CD4-positive, alpha-beta T cell (primary cell): ENCODE data around the gene VTA1. TPM values are rescaled to one million over a fixed set of nuclear protein-coding genes. Genes with fewer than 3 reads are reported as not detected.

Experiments
- ATAC-seq: fragments of 200-7000 bp; cut with Tn5 transposase; one replicate; pipeline ENCODE4 v1.10.0; 2022; ENCODE audit warnings: mild to moderate bottlenecking; ENCODE audit not compliant: poor library complexity
- CTCF ChIA-PET: fragments of 350-600 bp; sonication (Branson Sonifier 250); formaldehyde crosslinking; loops from one replicate; lab custom pipeline; 2021; ENCODE audit warnings: antibody characterized with exemption, inconsistent platforms; lab: Charles Lee
- POLR2A ChIA-PET: fragments of 350-600 bp; sonication (Branson Sonifier 250); formaldehyde crosslinking; loops from one replicate; lab custom pipeline; 2021; ENCODE audit warnings: antibody characterized with exemption, inconsistent platforms; lab: Charles Lee
- DNase-seq, 14 experiments: peaks; one replicate each; pipeline ENCODE4 v3.0.0-alpha.2; 2013 to 2020; ENCODE audit warnings: mixed read lengths in 2 of 14
- H3K27ac ChIP-seq, 2 donors: one replicate each; pipeline versions ENCODE4 v1.5.1 to v1.7.0; 2013; ENCODE audit warnings: low read length in 2 of 2, low read depth in 1 of 2, mild to moderate bottlenecking in 1 of 2
- H3K27me3 ChIP-seq, 2 experiments: 1 replicate in 1 of 2; 2 replicates in 1 of 2; pipeline versions ENCODE4 v1.6.1 to v1.7.0; 2013; ENCODE audit warnings: low read length in 2 of 2, control low read depth in 1 of 2, mild to moderate bottlenecking in 1 of 2, moderate library complexity in 1 of 2; ENCODE audit not compliant: insufficient read depth in 2 of 2, control insufficient read depth in 1 of 2
- H3K36me3 ChIP-seq: one replicate; pipeline ENCODE4 v1.6.1; 2013; ENCODE audit warnings: low read length, control low read depth; ENCODE audit not compliant: insufficient read depth
- H3K4me1 ChIP-seq: one replicate; pipeline ENCODE4 v1.6.1; 2013; ENCODE audit warnings: low read length, control low read depth; ENCODE audit not compliant: insufficient read depth
- H3K4me3 ChIP-seq: one replicate; pipeline ENCODE4 v1.5.1; 2013; ENCODE audit warnings: mild to moderate bottlenecking, low read length, moderate library complexity
- H3K9me3 ChIP-seq, 2 experiments: 1 replicate in 1 of 2; 2 replicates in 1 of 2; pipeline versions ENCODE4 v1.6.1 to v1.7.0; 2013; ENCODE audit warnings: low read length in 2 of 2, mild to moderate bottlenecking in 2 of 2, control low read depth in 1 of 2, moderate library complexity in 1 of 2; ENCODE audit not compliant: control insufficient read depth in 1 of 2, insufficient read depth in 1 of 2
- H3K27ac Mint-ChIP-seq: one replicate; pipeline ENCODE4 v1.8.0; 2020; ENCODE audit warnings: mixed read lengths
- H3K27me3 Mint-ChIP-seq: one replicate; pipeline ENCODE4 v1.8.0; 2021; ENCODE audit warnings: mixed read lengths
- H3K36me3 Mint-ChIP-seq: one replicate; pipeline ENCODE4 v1.8.0; 2021; ENCODE audit warnings: low read depth, mixed read lengths
- H3K4me1 Mint-ChIP-seq: one replicate; pipeline ENCODE4 v1.8.0; 2021; ENCODE audit warnings: low read depth, mixed read lengths
- H3K4me3 Mint-ChIP-seq: one replicate; pipeline ENCODE4 v1.8.0; 2020; ENCODE audit warnings: mild to moderate bottlenecking, mixed read lengths
- H3K9me3 Mint-ChIP-seq: one replicate; pipeline ENCODE4 v1.8.0; 2020; ENCODE audit warnings: mixed read lengths
- intact Hi-C, 2 experiments: fragments of 100-400 bp; cut with DNase I in 1 of 2; cut with micrococcal nuclease in 1 of 2; formaldehyde crosslinking; loops; one replicate each; pipeline versions ENCODE4 v1.15.1 to v1.9.0; 2023 to 2025; cut with DNase I, micrococcal nuclease
- total RNA-seq, 174 experiments: library from RNA in 2 of 174; stranded (reverse) in 2 of 174; gene quantifications; one replicate each; pipeline ENCODE4 v1.2.3 and lab custom pipeline; 2021 to 2026
- TF ChIP-seq, protein P1 (sequence below): fragments of 200-600 bp; IDR thresholded peaks from one replicate; pipeline ENCODE4 v1.8.0; 2022; ENCODE audit warnings: antibody characterized with exemption, mild to moderate bottlenecking

Gene VTA1
- total RNA-seq, 2 experiments from 2014 or later, result 13.5 to 18.0 TPM

GRCh38 chr6:142153196-142153595, 6.1 kb downstream of the VTA1 start:
- H3K36me3 ChIP-seq, result peaks cover 6% of the 10 kb centered on the region
- peaks cover 32% of the 10 kb centered on the region for H3K36me3 Mint-ChIP-seq
- H3K27me3 Mint-ChIP-seq, result no peaks in the 10 kb centered on the region
- TF ChIP-seq, protein P1, sequence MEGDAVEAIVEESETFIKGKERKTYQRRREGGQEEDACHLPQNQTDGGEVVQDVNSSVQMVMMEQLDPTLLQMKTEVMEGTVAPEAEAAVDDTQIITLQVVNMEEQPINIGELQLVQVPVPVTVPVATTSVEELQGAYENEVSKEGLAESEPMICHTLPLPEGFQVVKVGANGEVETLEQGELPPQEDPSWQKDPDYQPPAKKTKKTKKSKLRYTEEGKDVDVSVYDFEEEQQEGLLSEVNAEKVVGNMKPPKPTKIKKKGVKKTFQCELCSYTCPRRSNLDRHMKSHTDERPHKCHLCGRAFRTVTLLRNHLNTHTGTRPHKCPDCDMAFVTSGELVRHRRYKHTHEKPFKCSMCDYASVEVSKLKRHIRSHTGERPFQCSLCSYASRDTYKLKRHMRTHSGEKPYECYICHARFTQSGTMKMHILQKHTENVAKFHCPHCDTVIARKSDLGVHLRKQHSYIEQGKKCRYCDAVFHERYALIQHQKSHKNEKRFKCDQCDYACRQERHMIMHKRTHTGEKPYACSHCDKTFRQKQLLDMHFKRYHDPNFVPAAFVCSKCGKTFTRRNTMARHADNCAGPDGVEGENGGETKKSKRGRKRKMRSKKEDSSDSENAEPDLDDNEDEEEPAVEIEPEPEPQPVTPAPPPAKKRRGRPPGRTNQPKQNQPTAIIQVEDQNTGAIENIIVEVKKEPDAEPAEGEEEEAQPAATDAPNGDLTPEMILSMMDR, result no peak
- POLR2A ChIA-PET, result no interaction called here
- H3K4me3 Mint-ChIP-seq, result peak overlapping the region; percentile 6
- intact Hi-C loops, result loop anchor here (5.0 to 10.0 kb wide), 2 partner anchors 234 to 412 kb away; no protein-coding TSS in a partner anchor
- ATAC-seq (no peak), DNase-seq (no peak)
- H3K27ac Mint-ChIP-seq, result peak overlapping the region; percentile 34
- no peak overlapping the region for H3K27ac ChIP-seq
- H3K9me3 ChIP-seq, result no peaks in the 10 kb centered on the region
- peaks cover 77% of the 10 kb centered on the region for H3K4me1 Mint-ChIP-seq
- H3K9me3 Mint-ChIP-seq, result no peaks in the 10 kb centered on the region
- H3K4me3 ChIP-seq, result no peak overlapping the region
- CTCF ChIA-PET, result no interaction called here
- H3K27me3 ChIP-seq, result no peaks in the 10 kb centered on the region
- H3K4me1 ChIP-seq, result peaks cover 6% of the 10 kb centered on the region

DNA sequence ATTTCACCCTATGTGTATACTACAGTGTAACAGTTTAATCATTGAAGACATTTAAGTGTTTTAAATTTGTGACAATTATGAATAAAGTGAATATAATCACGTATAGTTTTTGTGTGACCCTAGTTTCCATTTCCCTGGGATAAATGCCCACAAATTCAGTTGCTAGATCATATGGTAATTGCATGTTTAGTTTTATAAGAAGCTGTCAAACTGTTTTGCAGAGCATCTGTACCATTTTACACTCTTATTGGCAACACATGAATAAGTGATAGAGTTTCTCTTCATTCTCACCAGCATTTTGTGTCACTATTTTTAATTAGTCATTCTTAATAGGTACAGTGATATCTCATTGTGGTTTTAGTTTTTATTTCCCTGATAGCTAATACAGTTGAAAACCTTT, 7.3 kb downstream of the VTA1 start:
- Mint-ChIP-seq H3K36me3 (peaks cover 26% of the 10 kb centered on the region), H3K27me3 (no peaks in the 10 kb centered on the region), H3K4me1 (peaks cover 71% of the 10 kb centered on the region), H3K27ac (no peak overlapping the region), H3K4me3 (no peak overlapping the region), H3K9me3 (no peaks in the 10 kb centered on the region)
- ATAC-seq (no peak), DNase-seq (no peak)
- ChIA-PET POLR2A (no interaction called here), CTCF (interaction anchor here (3.2 to 4.0 kb wide), 2 partner anchors 7 to 53 kb away, joined by 16 to 38 read pairs; partner anchors contain the start of genes NMBR and VTA1)
- H3K27ac ChIP-seq, result no peak overlapping the region
- no peak overlapping the region for H3K4me3 ChIP-seq
- H3K9me3 ChIP-seq, result no peaks in the 10 kb centered on the region
- no peaks in the 10 kb centered on the region for H3K4me1 ChIP-seq
- intact Hi-C loops, result loop anchor here (5.0 to 10.0 kb wide), 2 partner anchors 233 to 410 kb away; no protein-coding TSS in a partner anchor
- TF ChIP-seq, protein P1, result no peak
- H3K27me3 ChIP-seq, result no peaks in the 10 kb centered on the region
- H3K36me3 ChIP-seq, result peaks cover 6% of the 10 kb centered on the region

DNA sequence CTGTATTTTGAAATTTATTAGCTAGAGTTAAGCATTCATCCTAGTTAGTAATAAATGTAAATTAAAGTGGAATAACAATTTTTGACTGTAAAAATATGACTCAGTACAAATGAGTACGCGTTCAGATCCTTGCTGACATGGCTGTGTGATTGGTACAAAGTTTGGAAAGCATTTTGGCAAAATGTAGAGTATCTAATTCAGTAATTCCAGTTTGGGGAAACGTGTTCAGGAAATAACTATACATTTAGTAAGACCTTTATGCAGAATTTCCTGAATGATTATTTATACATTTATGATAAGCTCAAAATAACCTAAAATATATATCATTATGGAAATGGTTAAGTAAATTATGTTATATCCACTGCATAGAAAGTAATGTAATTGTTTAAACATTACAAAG, 8.0 kb downstream of the VTA1 start:
- Mint-ChIP-seq H3K36me3 (peaks cover 21% of the 10 kb centered on the region), H3K4me3 (no peak overlapping the region), H3K4me1 (peaks cover 70% of the 10 kb centered on the region), H3K27me3 (no peaks in the 10 kb centered on the region), H3K9me3 (no peaks in the 10 kb centered on the region), H3K27ac (peak overlapping the region; percentile 28)
- no peak for ATAC-seq
- H3K27ac ChIP-seq, result no peak overlapping the region
- no peaks in the 10 kb centered on the region for H3K27me3 ChIP-seq
- H3K4me3 ChIP-seq, result no peak overlapping the region
- H3K9me3 ChIP-seq, result no peaks in the 10 kb centered on the region
- peaks cover 3% of the 10 kb centered on the region for H3K36me3 ChIP-seq
- ChIA-PET POLR2A (interaction anchor here (1.9 kb wide), 1 partner anchor 8 kb away, joined by 12 read pairs; the partner anchor contains the start of genes NMBR and VTA1), CTCF (interaction anchor here (0.9 to 4.0 kb wide), 4 partner anchors 8 to 53 kb away, joined by 3 to 38 read pairs (median 10); partner anchors contain the start of genes NMBR and VTA1)
- intact Hi-C loops, result loop anchor here (5.0 to 10.0 kb wide), 2 partner anchors 232 to 410 kb away; no protein-coding TSS in a partner anchor
- no peaks in the 10 kb centered on the region for H3K4me1 ChIP-seq
- no peak for DNase-seq
- TF ChIP-seq, protein P1, result no peak
